Hematopoietic multipotent progenitor cell (in vitro differentiated cells): Measurements from ENCODE around the gene STARD4. TPM values are rescaled to one million over a fixed set of nuclear protein-coding genes. Genes with fewer than 3 reads are reported as not detected.

Experiments used
- DNase-seq, 3 donors: peaks; one replicate each; pipeline ENCODE4 v3.0.0-alpha.2; 2011 to 2015; ENCODE audit warnings: low read depth in 2 of 3, low spot score in 2 of 3
- total RNA-seq: library from RNA; depleted of rRNA; stranded (reverse); fragments of >200 nt; gene quantifications from one replicate; pipeline ENCODE4 v1.2.3, GENCODE V29; 2012

Gene STARD4, protein sequence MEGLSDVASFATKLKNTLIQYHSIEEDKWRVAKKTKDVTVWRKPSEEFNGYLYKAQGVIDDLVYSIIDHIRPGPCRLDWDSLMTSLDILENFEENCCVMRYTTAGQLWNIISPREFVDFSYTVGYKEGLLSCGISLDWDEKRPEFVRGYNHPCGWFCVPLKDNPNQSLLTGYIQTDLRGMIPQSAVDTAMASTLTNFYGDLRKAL
- total RNA-seq, result 14.8 TPM

DNA sequence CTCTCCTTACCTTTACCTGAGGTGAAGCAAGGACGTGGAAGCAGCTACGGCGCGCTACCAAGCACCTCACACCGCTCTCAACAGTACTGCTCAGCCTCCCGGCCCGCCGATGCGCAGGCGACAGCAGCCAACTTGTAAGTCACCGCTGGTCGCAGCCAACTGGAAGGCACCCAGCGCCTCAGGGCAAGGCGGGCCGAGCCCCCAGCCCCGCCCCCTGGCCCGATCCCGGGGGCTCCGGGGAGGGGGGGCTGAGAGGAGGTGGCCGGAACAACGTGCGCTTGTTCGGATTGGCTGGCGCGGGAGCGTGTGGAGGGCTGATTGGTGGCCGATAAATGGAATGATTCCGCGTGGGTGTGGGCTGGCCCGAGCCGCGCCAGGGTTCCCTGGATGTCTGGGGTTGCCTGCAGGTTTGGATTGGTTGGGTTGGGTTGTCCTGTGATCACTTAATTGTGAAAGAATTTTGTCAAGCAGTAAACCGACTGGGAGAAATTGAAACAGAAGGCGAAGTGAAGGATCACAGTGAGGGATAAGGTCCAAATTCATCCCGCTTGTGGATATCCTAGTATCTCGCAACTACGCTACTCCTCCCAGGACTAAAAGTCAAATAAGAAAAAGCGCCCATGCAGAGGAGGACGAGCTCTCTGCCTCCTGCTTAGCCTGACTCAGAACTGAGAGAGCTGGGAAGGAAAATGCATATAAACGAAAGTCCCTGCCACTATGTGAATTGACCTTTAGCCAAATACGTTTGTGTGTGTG is at the start of gene STARD4:
STARD4 (minus strand) TSS at position 161 of the 756 bp plus-strand sequence. CDS start 5,102 bp downstream, outside the sequence.
- DNase-seq, result peak; percentile 84 to 97 (median 95)

DNA sequence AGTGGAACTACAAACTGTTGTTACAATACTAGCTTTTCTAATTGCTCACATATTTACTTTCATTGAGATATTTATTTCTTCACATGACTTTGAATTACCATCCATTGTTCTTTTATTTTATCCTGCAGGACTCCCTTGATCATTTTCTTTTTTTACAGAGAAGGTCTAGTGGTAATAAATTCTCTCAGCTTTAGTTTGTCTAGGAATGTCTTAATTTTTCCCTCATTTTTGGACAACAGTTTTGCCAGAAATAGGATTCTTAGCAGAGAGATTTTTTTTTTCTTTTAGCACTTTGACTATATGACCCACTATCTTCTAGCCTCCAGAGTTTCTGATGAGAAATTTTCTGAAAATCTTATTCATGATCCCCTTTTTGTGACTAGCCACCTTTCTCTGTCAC is 47.3 kb upstream of the STARD4 start:
- no peak for DNase-seq

DNA sequence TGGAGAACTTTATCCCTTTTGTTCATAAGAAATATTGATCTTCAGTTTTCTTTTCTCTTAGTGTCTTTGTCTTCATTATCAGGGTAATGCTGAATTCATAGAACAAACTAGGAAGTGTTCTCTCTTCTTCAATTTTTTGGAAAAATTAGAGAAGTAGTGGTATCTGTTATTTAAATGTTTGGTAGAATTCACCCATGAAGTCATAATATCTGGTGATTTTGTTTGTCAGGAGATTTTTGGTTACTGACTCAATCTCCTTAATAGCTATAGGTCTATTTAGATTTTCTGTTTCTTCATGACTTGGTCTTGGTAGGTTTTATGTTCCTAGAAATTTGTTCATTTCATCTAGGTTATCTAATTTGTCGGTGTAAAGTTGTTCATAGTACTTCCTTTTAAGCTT is 45.4 kb upstream of the STARD4 start:
- DNase-seq, result no peak

DNA sequence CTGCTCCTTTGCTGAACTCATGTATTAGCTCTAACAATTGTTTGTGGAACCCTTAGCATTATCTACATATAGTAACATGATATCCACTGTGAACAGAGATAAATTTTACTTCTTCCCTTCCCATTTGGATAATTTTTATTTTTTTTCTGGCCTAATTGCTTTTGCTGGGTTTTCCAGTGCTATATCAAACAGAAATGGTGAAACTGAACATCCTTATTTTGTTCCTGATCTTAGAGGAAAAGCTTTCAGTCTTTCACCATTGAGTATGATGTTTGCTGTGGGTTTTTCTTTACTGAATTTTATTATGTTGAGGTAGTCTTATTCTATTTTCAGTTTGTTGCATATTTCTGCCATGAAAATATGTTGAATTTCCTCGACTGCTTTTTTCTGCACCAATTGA is 44.8 kb upstream of the STARD4 start:
- no peak for DNase-seq

DNA sequence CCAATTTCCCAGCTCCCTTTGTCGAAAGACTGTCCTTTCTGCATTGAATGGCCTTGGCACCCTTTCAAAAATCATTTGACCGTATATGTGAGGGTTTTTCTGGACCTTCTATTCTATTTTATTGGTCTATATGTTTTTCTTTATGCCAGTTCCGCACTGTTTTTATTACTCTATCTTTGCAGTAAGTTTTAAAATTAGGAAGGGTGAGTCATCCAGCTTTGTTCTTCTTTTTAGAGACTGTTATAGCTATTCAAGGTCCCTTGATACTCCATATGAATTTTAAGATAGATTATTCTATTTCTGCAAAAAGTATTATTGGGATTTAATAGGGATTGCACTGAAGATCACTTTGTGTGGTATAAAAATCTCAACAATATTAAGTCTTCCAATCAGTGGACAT is 44.2 kb upstream of the STARD4 start:
- no peak for DNase-seq

DNA sequence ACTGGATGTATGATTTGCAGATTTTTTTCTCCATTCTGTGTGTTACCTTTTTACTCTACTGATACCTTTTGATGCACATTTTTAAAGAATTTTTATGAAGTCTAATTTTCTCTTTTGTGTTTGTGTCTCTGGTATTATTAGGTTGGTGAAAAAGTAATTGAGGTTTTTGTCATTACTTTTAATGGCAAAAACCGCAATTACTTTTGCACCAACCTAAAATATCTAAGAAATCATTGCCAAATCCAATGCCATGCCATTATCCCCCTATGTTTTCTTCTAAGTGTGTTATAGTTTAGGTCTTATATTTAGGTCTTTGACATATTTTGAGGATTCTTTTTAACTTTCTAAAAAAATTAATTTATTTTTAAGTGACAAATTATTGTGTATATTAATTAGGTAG is 43.4 kb upstream of the STARD4 start:
- no peak for DNase-seq

DNA sequence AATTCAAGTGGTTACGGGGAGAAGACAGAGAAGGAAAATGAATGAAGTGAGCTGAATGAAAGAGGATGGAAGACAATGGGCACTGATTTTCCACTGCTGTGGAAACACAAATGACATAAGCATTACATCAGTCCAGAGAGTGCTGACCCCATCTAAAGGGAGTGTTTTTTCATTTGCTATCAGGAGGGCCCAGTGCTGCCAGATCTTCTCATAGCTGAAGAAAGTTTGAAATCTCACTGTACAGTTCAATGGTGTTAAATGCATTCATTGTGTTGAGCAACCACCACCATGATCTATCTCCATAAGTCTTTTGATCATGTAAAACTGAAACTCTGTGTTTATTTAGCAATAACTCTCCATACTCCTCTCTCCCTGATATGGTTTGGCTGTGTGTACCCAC is 41.5 kb upstream of the STARD4 start:
- no peak for DNase-seq

DNA sequence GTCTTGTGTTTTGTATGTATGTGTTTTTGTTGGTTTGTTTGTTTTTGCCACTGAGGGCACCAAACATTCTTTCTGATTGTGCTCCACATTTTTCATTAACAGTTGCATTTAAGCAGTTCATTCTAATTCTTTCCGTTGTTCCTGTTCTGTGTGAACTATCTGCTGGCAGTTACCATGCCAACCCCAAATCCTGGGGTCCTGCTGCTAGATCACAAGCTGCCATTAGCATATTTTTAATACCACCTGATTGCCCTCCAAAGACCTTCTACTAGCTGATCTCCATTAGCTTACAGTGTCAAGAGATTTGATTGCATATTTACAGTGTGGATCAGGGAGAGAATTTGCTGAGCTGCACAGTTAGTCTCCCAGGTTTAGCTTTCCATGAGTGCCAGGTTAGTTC is 40.6 kb upstream of the STARD4 start:
- no peak for DNase-seq

DNA sequence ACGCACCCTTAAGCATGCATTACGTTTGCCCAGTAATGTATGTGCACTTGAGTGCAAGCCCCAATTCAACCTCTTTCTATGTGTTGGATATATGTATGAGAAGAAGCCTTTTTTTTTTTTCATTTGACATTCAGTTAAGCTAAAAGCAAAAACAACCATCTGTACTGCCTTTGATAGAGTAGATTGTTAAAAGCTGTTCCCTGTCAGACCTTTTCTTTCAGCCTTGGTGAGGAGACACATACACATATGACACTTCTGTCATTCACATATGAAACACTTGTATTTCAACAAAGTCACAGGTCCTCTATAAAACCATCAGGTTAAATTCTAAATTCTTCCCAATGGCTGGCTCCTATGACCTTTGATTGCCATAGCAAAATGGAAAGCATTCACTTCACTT is 40.2 kb upstream of the STARD4 start:
- no peak for DNase-seq

DNA sequence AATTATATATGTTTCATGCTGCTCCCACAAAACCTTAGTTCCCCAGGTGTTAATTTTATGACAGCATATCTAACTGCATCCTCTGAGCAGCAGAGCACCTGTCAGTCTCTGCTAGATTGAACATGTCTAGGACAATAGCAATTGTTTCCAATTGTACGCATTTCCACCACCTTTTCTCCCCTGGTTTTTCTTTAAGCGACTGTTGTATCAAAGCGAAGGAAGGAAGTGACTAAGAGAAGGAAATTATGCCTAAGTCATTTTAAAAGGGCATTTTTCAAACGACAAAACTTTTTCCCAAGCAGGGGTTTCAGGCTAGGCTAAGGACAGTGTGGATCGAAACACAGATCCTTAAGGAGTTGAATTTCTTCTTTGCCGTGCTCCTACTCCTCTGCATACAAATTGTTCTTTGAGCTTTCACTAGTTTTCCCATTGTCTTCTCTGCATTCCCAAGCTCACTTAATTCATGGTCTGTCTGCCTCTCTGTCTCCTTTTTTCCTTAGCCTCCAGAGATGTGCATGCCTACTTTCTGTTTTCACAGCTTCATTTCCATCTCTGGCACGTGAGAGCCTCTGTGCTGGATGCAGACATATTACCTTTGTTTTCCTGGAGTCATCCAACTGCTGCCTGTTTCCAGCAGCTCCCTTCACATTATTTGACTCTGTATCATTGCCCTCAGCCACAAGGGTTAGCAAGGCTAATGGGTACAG is 39.4 kb upstream of the STARD4 start:
- DNase-seq, result no peak

DNA sequence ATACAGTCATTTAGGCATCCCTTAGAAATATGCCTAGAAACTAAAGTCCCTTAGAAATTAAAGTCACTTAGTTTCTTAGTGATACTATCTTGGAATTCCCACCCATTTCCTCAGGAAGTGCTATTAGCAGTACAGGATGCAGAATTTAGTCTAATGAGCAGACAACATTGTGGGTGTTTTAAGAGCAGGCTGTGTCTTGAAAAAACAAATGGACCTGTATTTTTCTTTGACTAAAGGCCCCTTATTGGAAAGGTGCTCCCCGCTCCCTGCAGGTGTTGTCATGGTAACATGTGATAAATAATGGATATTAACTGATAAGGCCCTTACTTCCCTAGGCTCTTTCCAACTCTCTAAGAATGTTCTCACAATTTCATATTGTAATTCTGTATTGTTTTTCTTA is 38.8 kb upstream of the STARD4 start:
- DNase-seq, result no peak

DNA sequence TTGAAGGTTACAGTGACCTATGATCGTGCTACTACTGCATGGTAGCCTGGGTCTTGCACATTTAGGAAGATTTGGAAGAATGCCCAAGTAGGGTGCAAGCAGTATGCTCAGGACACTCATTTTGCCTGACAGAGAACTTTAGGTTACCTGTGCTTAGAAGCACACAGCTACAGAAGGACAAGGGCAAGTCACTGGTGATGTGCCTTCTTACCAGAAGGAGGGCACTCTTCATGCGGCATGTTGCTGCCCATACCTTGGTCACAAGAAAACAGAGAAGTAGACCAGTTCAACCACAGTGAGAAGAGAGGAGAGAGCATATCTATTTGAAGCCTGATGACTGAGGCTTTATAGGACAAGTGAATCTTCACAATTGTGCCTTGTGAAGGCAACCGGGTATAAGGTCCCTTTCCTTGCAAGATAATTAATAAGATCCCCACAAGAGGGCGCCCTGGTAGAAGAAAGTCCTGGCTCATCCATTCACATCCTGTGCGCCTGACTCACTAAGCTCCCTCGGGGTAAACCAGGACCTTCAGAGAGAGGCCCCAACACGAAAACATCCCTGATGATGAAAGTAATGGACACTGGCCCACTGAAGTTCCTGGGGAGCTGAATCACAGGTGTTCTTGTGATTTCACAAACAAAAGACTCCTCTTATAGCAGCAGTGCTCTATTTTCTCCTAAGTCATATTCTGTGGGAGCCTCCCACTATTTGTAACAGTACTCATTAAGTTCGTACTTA is 38.1 kb upstream of the STARD4 start:
- peak in 2 of 3 donors; percentile 81 to 90 for DNase-seq

DNA sequence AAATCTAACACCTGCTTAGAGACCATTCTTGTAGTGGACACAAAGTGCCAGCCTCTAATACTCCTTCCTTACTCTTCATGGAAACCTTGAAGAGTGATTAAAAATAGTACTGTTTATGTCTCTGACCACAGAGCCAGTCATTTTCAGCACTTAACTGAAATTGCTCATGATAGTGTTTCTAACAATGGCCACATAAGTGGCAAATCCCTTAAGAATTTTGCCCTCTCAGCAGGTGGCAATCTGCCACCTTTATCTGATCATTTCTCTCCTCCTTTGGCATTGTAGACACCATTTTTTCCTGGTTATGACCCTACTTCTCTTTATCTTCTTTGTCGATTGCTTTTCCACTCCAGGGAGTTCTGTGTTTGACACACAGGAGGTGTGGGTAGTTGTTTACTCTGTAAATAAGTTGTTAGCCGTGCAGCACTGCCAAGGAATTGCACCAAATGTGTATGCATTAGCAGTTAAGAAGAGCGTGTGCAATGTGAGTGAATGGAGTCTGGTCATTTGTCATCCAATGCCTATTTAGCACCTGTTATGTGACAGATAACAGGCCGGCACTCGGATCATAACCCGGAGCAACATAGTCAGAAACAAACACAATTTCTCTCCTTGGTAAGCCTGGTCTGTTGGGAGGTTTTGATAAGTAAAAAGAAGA is 36.8 kb upstream of the STARD4 start:
- no peak for DNase-seq

DNA sequence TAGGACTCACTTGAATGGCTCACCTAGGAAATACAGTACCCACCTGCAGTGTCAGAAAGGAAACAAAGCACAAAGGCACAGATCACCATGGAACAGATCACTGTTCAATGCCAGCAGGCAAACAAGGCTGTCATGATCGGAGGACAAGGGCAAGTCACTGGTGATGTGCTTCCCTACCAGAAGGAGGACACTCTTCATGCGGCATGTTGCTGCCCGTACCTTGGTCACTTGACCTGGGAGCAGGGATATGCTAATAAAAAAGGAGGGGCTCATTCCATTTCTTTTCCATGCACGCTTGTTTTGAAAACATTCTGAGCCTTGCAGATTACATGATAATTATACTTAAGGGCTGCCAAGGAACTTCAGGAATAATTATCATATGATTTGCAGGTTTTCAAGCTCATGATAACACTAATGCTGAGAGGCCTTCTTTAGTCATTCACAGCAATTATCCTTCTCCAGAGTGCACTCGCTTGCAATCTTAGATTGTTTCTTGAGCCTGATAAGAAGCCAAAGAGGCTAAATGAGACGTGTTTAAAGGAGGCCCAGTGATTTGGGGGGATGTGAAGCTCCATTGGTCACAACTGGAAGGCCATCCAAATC is 36.1 kb upstream of the STARD4 start:
- DNase-seq, result no peak

DNA sequence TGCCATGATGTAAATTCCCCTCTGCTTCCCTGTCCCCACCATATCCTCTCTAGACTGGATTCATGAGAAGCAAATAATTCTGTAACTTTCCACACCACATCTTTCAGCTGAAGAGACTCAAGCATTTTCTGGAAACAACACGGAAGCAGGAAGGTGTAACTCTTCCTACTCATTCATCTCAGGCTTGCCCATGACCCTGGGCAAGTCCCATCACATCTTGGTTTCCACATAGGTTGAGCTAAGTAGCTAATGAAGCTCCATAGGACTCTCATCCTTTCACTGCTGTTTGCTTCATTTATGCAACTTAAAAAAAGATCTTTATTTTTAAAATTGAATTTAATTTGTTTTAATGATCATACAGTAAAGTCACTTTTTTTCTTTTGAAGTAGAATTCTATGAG is 32.7 kb upstream of the STARD4 start:
- no peak for DNase-seq

DNA sequence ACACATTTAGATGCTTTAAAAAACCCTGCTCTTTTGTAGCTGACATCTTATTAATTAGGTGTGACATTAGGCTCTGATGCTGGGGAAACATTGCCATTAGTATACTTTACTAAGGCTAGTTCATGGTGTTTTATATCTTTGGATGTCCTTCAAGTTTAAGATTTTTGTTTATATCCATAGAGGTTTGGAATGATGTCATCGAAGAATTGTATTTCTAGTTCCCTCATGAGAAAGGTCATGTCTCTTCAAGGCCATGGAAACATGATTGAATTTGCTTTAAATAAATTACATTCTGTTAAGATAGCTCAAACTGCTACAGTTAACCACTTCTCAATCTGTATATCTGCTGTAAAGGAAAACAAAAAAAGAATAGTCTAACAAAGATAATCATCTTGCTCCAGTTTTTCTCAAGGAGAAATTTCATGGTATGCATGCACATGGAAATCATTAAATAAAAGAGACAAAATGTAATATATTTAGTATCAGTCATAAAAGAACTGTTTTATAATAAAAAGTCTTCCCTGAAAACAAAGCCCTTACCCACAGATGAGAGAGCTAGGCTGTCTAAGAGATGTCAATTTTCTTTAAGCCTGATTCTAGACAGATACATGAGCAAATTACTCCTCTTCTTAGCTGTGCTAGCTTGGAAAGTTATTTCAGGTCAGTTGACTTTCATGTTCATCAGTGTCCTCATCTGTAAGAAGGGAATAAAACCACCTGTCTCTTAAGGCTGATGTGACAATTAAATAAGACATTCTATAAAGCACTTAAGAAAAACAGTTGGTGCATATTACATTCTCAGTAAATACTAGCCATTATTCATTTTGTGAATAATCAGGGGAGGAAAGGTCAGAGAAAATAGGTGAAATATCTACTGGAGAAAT is 25.0 kb upstream of the STARD4 start:
- DNase-seq, result no peak

DNA sequence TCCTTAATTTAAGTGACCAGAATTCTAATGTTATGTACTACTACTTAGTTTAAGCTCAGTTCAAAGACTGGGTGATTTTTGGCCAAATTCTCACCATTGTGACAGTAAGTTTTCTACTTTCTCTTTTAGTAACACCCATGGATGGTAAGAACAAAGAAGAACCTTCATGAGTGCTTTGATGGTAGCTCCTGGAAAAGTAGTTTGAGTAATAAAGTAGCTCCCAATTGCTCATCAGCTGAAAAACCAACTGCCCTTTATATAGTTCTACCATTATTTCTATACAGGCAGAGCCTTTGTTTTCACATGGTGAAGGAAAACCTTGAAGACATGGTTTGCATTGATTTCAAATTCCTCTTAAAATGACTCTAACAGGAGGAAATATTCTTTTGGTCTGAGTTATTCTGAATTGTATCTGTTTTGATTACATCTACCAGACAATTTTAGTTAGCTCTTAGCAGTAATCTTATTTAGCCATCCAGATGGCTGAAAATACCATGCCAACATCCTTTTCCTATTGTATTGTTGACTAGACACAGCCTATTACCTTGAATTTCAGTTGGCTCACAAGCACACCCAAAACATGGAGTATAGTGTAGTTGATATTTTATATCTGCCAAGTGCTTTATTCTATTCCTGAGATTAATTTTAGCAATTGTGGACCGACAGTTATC is 23.7 kb upstream of the STARD4 start:
- DNase-seq, result no peak

DNA sequence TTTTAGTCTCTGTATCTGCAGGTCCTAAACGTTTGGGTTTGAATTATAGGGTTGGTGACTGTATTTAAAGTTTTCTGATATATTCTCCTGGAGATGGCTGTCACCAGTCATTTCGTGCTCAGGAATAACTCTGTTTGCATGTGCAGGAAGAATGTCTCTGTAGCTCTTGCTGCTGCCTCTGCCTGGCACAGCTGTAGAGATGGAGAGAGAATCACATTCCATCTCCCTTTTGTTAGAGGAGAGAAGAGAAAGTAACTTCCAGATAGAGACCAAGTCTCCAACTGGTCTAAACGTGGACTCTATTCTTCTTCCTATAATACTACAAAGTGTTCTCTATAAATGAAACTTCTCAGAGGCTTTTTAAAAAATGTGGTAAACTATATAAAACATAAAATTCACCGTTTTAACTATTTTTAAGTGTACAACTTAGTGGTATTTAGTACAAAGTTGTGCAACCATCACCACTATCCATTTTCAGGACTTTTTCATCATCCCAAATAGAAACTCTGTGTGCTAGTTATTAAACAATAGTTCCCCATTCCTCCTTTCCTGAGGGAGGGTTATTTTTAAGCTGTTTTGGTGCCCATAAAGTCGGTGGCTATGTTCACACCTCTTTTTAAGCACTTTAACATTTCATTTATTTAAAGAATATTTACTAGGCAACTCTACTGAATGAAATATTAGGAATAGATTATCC is 20.7 kb upstream of the STARD4 start:
- no peak for DNase-seq
